Caki2 (cell line): Measurements from ENCODE around the gene PLXNA4. TPM values are rescaled to one million over a fixed set of nuclear protein-coding genes. Genes with fewer than 3 reads are reported as not detected.

ENCODE experiments used
- DNase-seq: peaks from one replicate; pipeline ENCODE4 v3.0.0-alpha.2; 2015; ENCODE audit warnings: low read depth
- in situ Hi-C: cut with HindIII; loops from 2 replicates; pipeline ENCODE4 v1.10.0; 2016; ENCODE audit warnings: low sequenced_read_pairs, low pct_unique_long_range_greater_than_20kb, mixed read lengths
- total RNA-seq: library from RNA; depleted of rRNA; stranded (reverse); fragments of >200 nt; shearing (Covaris generic); gene quantifications from 2 replicates; pipeline ENCODE4 v1.2.3, GENCODE V29; 2014; ENCODE audit warnings: low replicate concordance

PLXNA4 gene
- total RNA-seq, 1 experiment from 2014 or later = 0.34 TPM

GRCh38 chr7:132419542-132419941 lies 156.7 kb downstream of the PLXNA4 start:
- no peak for DNase-seq
- in situ Hi-C loops = no loop called here

- in situ Hi-C loops = no loop called here
- no peak for DNase-seq
These were observed 157.4 kb downstream of the PLXNA4 start for GRCh38 chr7:132418840-132419239.

- in situ Hi-C loops = no loop called here
- DNase-seq = no peak
These were observed 159.0 kb downstream of the PLXNA4 start for GRCh38 chr7:132417103-132417906.

GRCh38 chr7:132416395-132416794 lies 159.9 kb downstream of the PLXNA4 start:
- no peak for DNase-seq
- in situ Hi-C loops = no loop called here

- in situ Hi-C loops = no loop called here
- DNase-seq = no peak
These were observed 161.0 kb downstream of the PLXNA4 start for GRCh38 chr7:132415259-132415658.

GRCh38 chr7:132414857-132415256 lies 161.4 kb downstream of the PLXNA4 start:
- in situ Hi-C loops = no loop called here
- no peak for DNase-seq

- DNase-seq = no peak
- in situ Hi-C loops = no loop called here
These were observed 163.8 kb downstream of the PLXNA4 start for GRCh38 chr7:132412435-132412834.

GRCh38 chr7:132410861-132411541 lies 165.3 kb downstream of the PLXNA4 start:
- in situ Hi-C loops = no loop called here
- no peak for DNase-seq

- no peak for DNase-seq
- in situ Hi-C loops = no loop called here
These were observed 165.9 kb downstream of the PLXNA4 start for GRCh38 chr7:132410385-132410784.

GRCh38 chr7:132407764-132408163 lies 168.5 kb downstream of the PLXNA4 start:
- in situ Hi-C loops = no loop called here
- no peak for DNase-seq

- no peak for DNase-seq
- in situ Hi-C loops = no loop called here
These were observed 170.2 kb downstream of the PLXNA4 start for GRCh38 chr7:132406039-132406438.

GRCh38 chr7:132404261-132404660 lies 172.0 kb downstream of the PLXNA4 start:
- DNase-seq = no peak
- in situ Hi-C loops = no loop called here

- in situ Hi-C loops = no loop called here
- no peak for DNase-seq
These were observed 172.7 kb downstream of the PLXNA4 start for GRCh38 chr7:132403465-132404110.

- in situ Hi-C loops = no loop called here
- DNase-seq = no peak
These were observed 173.5 kb downstream of the PLXNA4 start for GRCh38 chr7:132402751-132403245.

GRCh38 chr7:132402096-132402495 lies 174.2 kb downstream of the PLXNA4 start:
- DNase-seq = no peak
- in situ Hi-C loops = no loop called here

- DNase-seq = no peak
- in situ Hi-C loops = no loop called here
These were observed 175.6 kb downstream of the PLXNA4 start for GRCh38 chr7:132400561-132401142.

GRCh38 chr7:132399367-132399766 lies 176.9 kb downstream of the PLXNA4 start:
- no peak for DNase-seq
- in situ Hi-C loops = no loop called here

- DNase-seq = no peak
- in situ Hi-C loops = no loop called here
These were observed 177.9 kb downstream of the PLXNA4 start for GRCh38 chr7:132398253-132398925.
